Gastrocnemius medialis (tissue), 4 donors: ENCODE data around the gene CAPZB.

ENCODE experiments used
- POLR2A ChIP-seq, 2 donors: fragments of 450-650 bp; IDR thresholded peaks; one replicate each; pipeline ENCODE4 v1.6.1; 2017; ENCODE audit warnings: antibody characterized with exemption in 2 of 2, mild to moderate bottlenecking in 2 of 2, moderate library complexity in 2 of 2
- TF ChIP-seq, protein P1 (sequence below), 5 experiments: fragments of 450-650 bp in 3 of 5; fragments of 200-600 bp in 2 of 5; sonication (generic) in 2 of 5; IDR thresholded peaks in 4 of 5; conservative IDR thresholded peaks in 1 of 5; 1 replicate in 4 of 5; 2 replicates in 1 of 5; pipeline ENCODE4 v1.5.1; 2016 to 2019; ENCODE audit warnings: antibody characterized with exemption in 5 of 5, mild to moderate bottlenecking in 3 of 5, moderate library complexity in 3 of 5

DNA sequence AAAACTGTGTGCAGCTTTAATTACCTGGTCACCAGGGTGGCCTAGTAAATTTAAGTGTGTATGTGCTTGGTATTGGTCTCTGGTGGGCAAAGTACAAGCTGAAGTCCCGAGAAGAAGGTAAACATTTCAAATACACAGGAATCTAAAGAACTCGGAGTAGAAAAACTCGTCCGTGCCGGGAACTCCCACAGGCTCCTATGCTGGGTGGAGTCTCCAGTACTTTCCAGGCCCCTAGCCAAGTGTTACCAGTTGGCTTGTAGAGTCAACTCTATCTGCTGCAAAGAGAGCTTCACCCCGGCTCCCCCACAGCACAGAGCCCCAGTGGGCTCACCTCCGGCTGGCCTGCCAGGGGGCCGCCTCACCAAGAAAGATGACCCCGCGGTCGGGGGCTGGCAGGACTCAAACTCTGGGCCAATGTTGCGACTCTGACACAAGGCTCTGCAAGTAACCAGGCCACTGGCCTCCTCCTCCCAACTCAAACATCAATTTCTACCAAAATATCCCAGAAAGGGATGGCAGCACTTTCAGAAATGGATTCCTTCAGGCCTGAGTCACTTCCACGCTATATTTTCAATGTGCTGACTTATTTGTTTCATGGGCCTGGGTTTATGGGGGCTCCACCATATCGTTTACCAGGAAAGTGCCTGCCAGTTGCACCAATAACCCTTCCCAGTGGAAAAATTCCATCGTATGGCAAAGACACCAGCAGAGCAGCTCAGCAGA, 99.3 kb downstream of the CAPZB start:
- no peak for TF ChIP-seq POLR2A (IDR thresholded peaks at IDR 0.05)
- TF ChIP-seq, protein P1, sequence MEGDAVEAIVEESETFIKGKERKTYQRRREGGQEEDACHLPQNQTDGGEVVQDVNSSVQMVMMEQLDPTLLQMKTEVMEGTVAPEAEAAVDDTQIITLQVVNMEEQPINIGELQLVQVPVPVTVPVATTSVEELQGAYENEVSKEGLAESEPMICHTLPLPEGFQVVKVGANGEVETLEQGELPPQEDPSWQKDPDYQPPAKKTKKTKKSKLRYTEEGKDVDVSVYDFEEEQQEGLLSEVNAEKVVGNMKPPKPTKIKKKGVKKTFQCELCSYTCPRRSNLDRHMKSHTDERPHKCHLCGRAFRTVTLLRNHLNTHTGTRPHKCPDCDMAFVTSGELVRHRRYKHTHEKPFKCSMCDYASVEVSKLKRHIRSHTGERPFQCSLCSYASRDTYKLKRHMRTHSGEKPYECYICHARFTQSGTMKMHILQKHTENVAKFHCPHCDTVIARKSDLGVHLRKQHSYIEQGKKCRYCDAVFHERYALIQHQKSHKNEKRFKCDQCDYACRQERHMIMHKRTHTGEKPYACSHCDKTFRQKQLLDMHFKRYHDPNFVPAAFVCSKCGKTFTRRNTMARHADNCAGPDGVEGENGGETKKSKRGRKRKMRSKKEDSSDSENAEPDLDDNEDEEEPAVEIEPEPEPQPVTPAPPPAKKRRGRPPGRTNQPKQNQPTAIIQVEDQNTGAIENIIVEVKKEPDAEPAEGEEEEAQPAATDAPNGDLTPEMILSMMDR (IDR thresholded peaks at IDR 0.05 in 4 of 5, conservative IDR thresholded peaks at IDR 0.05 in 1 of 5) = no peak
